ENCODE data around the gene EFCAB8.

Gene EFCAB8

GRCh38 chr20:32987044-32987825 is 128.5 kb downstream of the EFCAB8 start:
- no peak for DNase-seq (ENCODE audit: low read depth)

GRCh38 chr20:32988008-32988407 is 129.3 kb downstream of the EFCAB8 start:
- DNase-seq (ENCODE audit: low read depth): no peak

- no peak for DNase-seq (ENCODE audit: low read depth)
Observed at GRCh38 chr20:32989507-32990283, 131.0 kb downstream of the EFCAB8 start.

- no peak for DNase-seq (ENCODE audit: low read depth)
Observed at GRCh38 chr20:32990426-32990825, 131.7 kb downstream of the EFCAB8 start.

- no peak for DNase-seq (ENCODE audit: low read depth)
Observed at GRCh38 chr20:32991383-32991782, 132.7 kb downstream of the EFCAB8 start.

- no peak for DNase-seq (ENCODE audit: low read depth)
Observed at GRCh38 chr20:32991792-32992641, 133.3 kb downstream of the EFCAB8 start.

GRCh38 chr20:32993496-32994050 is 134.8 kb downstream of the EFCAB8 start:
- DNase-seq (ENCODE audit: low read depth): no peak

- DNase-seq (ENCODE audit: low read depth): no peak
Observed at GRCh38 chr20:32995802-32996201, 137.1 kb downstream of the EFCAB8 start.

GRCh38 chr20:32997431-32997830 is 138.7 kb downstream of the EFCAB8 start:
- DNase-seq (ENCODE audit: low read depth): no peak

GRCh38 chr20:32999603-33000250 is 141.0 kb downstream of the EFCAB8 start:
- no peak for DNase-seq (ENCODE audit: low read depth)

- no peak for DNase-seq (ENCODE audit: low read depth)
Observed at GRCh38 chr20:33000802-33001466, 142.2 kb downstream of the EFCAB8 start.

GRCh38 chr20:33002087-33002808 is 143.5 kb downstream of the EFCAB8 start:
- no peak for DNase-seq (ENCODE audit: low read depth)

GRCh38 chr20:33004141-33004751 is 145.5 kb downstream of the EFCAB8 start, which contains the start of gene SUN5:
Gene SUN5, minus strand, starts transcription at chr20:33004433. Its CDS starts 93 bp downstream, at chr20:33004340.
- DNase-seq (ENCODE audit: low read depth): no peak

GRCh38 chr20:33005132-33005566 is 146.4 kb downstream of the EFCAB8 start:
- peak; percentile 12 for DNase-seq (ENCODE audit: low read depth)

- no peak for DNase-seq (ENCODE audit: low read depth)
Observed at GRCh38 chr20:33005908-33006775, 147.4 kb downstream of the EFCAB8 start.

GRCh38 chr20:33006776-33007375 is 148.2 kb downstream of the EFCAB8 start:
- no peak for DNase-seq (ENCODE audit: low read depth)

GRCh38 chr20:33007376-33008335 is 148.9 kb downstream of the EFCAB8 start, which contains the start of gene BPIFB2:
Gene BPIFB2, plus strand, starts transcription at chr20:33007704. Its CDS starts 871 bp downstream, at chr20:33008575.
- no peak for DNase-seq (ENCODE audit: low read depth)
